Esophagus muscularis mucosa (tissue), 4 donors: Measurements from ENCODE around the gene FSHR.
A peak's percentile ranks its signal among the peaks of the same experiment; 100 is the strongest.

Experiments used
- CTCF ChIP-seq, 3 experiments: fragments of 200-600 bp in 2 of 3; fragments of 450-650 bp in 1 of 3; sonication (generic) in 2 of 3; IDR thresholded peaks; one replicate each; pipeline ENCODE4 v1.5.1; 2017 to 2019; ENCODE audit warnings: antibody characterized with exemption in 3 of 3, mild to moderate bottlenecking in 2 of 3, moderate library complexity in 1 of 3
- EP300 ChIP-seq: sonication (generic); formaldehyde crosslinking; IDR thresholded peaks from one replicate; pipeline ENCODE4 v1.6.1; 2017; ENCODE audit warnings: antibody characterized with exemption
- POLR2A ChIP-seq: fragments of 450-650 bp; IDR thresholded peaks from one replicate; pipeline ENCODE4 v1.6.1; 2017; ENCODE audit warnings: antibody characterized with exemption, moderate library complexity, mild to moderate bottlenecking, low read depth

GRCh38 chr2:49044350-49045079, 109.8 kb downstream of the FSHR start:
- TF ChIP-seq CTCF (IDR thresholded peaks at IDR 0.05) (peak in 1 of 3 experiments; percentile 22), POLR2A (no peak), EP300 (no peak)
